ENCODE results near the gene POMT1.

DNA sequence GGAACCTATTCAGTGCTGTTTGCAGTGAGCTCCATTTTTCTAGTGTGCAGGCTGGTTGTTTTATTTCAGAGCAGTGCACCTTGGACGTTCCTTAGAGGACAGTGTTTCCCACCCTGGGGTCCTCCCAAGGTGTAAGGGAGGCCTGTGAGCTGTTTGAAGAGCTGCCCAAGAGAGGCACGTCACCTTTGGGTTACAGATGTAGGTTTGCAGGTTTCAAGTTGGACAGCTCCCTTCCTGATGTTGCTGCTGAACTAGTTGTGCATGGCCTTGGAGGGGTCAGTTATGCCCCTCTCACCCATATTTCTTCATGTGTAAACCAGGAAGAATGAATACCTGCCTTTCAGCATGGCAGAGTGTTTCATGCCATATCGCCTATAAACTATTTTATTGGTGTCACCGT is 34.7 kb upstream of the POMT1 start:
- TF ChIP-seq, protein P1, sequence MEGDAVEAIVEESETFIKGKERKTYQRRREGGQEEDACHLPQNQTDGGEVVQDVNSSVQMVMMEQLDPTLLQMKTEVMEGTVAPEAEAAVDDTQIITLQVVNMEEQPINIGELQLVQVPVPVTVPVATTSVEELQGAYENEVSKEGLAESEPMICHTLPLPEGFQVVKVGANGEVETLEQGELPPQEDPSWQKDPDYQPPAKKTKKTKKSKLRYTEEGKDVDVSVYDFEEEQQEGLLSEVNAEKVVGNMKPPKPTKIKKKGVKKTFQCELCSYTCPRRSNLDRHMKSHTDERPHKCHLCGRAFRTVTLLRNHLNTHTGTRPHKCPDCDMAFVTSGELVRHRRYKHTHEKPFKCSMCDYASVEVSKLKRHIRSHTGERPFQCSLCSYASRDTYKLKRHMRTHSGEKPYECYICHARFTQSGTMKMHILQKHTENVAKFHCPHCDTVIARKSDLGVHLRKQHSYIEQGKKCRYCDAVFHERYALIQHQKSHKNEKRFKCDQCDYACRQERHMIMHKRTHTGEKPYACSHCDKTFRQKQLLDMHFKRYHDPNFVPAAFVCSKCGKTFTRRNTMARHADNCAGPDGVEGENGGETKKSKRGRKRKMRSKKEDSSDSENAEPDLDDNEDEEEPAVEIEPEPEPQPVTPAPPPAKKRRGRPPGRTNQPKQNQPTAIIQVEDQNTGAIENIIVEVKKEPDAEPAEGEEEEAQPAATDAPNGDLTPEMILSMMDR (IDR thresholded peaks at IDR 0.05; ENCODE audit: low read depth, low read length), result no peak
- no peak for TF ChIP-seq EZH2phosphoT487 (IDR thresholded peaks at IDR 0.05; ENCODE audit: low read depth)
